Endometrial microvascular endothelial cells (primary cell): ENCODE data around the gene LRP1. TPM values are rescaled to one million over a fixed set of nuclear protein-coding genes. Genes with fewer than 3 reads are reported as not detected.

Experiments
- in situ Hi-C: cut with HindIII; loops from 2 replicates; pipeline ENCODE4 v1.10.0; 2017; ENCODE audit warnings: low sequenced_read_pairs, low pct_unique_long_range_greater_than_20kb; ENCODE audit errors: inconsistent ontology term
- total RNA-seq: library from RNA; depleted of rRNA; stranded (reverse); fragments of >200 nt; gene quantifications from one replicate; pipeline ENCODE4 v1.2.3, GENCODE V29; 2015; ENCODE audit errors: inconsistent ontology term

Gene LRP1
- total RNA-seq, 1 donor from 2014 or later = 3.1 TPM

DNA sequence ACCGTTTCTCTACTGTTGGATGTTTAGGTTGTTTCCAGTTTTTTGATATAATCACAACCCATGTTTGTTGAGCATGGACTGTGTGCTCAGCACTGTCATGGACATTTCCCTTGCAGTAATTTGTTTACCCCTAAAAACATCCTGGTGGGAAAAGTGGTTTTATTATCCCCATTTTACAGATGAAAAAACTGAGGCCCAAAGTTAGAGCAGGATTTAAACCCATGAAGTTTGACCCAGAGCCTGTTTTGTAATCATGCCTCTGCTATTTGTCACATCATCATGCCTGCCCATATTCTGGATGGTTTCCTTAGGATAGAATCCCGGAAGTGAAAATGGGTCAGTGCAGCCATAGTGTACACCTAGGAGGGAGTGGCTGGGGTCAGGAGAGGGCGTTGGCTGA is 36.2 kb downstream of the LRP1 start:
- in situ Hi-C loops = no loop called here

DNA sequence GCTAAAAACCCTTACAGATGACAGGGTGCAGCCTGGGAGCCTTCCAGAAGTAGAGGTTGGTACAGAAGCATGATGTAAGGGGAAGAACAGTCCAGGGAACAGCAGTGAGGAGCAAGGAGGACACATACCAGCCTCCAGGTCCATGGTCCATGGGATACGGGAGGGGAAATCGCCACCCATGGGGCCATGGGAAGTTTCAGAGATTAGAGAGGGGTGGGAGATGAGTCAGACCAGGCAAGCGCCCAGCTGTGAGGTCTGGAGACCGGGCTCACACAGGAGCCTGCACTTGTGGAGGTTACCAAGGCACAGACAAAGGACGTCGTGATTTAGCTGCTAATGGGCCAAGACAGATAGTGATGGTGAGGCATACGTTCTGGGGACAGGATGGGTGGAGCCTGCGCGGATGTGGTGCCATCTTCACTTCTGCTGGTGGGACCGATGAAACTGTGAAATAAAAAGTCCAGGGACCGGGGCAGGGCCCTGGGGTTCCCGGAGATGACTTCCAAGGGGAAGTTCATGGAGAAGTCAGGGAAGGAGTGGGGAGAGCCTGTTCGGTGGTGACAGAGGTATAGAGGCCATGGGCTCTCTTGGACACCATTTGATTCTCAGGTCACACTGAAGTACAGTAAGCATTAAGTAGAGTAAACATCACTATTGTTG is 36.8 kb downstream of the LRP1 start:
- in situ Hi-C loops = no loop called here

DNA sequence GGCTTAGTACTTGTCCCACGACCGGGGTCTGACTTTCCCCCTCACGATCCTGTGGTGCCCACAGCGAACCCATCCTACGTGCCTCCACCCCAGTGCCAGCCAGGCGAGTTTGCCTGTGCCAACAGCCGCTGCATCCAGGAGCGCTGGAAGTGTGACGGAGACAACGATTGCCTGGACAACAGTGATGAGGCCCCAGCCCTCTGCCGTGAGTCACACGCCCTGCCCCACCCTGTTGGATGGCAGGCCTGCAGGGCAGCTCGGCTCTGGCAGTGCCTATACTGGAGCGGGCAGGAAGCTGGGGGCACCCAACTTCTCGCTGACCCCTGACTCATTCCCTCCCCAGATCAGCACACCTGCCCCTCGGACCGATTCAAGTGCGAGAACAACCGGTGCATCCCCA is 37.5 kb downstream of the LRP1 start:
- in situ Hi-C loops = no loop called here

DNA sequence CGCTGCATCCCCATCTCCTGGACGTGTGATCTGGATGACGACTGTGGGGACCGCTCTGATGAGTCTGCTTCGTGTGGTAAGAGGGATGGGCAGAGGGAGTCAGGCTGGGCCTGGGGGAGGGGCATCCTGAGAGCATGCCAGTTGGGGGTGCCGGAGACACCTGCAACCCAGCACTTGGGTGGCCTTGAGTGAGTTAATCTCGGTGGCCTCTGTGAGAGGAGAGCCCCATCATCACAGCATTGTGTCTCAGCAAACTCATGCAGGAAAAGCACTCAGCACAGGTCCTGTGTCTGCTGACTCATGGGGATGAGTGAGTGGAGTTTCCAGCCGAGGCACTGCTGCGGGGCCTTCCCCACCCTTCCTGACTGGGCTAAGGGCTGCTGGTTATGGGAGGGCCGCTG is 38.7 kb downstream of the LRP1 start:
- in situ Hi-C loops = no loop called here

DNA sequence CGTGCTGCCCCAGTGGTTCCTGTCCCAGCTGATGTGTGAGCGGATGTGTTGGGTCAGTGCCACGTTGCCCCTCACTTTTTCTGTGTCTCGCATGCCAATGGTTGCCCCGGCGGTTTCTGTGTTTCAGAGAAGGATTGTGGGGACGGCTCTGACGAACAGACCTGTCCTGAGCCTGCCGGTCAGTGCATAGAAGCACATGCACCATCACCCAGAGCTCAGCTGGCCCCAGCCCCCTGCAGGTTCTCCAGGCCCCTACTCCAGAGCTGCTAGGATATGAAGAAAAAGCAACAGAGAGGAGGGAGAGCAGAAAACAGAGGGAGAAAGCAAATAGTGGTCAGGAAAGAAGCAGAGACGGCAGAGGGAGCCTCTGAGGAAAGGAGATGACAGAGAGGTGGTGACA is 39.8 kb downstream of the LRP1 start:
- in situ Hi-C loops = no loop called here

DNA sequence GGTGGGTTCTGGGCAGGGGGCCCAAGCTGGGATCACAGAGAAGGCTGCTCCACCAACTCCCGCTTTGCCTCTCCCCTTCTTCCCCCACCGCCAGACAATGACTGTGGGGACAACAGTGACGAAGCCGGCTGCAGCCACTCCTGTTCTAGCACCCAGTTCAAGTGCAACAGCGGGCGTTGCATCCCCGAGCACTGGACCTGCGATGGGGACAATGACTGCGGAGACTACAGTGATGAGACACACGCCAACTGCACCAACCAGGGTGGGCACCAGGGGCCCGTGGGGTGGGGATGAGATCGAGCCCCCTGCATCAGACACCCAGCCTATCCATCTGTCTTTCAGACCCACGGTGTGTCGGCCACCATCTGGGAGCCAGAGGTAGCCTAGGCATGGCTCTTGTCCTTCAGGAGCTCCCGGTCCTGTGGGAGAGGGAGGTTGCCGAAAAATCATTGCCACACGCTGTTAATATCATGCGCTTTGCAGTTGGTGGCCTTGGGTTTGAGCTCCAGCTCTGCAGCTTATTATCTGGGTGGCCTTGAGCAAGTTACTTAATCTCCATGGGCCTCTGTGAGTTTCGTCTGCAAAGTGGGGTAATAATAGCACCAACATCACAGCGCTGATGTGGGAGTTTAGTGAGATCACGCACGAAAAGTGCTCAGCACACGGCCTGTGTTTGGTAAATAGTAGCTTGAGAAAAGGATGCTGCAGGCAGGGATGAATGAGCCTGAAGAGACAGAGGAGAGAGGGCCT is 40.9 kb downstream of the LRP1 start:
- in situ Hi-C loops = no loop called here

DNA sequence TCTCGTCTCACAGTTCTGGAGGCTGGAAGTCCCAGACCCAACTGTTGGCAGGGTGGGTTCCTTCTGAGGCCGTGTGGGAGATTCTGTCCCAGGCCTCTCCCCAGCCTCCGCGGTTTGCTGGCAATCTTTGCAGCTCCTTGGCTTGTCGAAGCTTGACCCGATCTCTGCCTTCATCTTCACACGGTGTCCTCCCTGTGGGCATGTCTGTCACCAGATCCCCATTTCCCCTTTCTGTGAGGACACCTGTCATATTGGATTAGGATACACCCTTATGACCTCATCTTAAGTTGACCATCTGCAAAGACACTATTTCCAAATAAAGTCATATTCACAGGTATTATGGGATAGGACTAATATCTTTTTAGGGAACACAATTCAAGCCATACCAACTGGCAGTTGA is 41.7 kb downstream of the LRP1 start:
- in situ Hi-C loops = no loop called here

DNA sequence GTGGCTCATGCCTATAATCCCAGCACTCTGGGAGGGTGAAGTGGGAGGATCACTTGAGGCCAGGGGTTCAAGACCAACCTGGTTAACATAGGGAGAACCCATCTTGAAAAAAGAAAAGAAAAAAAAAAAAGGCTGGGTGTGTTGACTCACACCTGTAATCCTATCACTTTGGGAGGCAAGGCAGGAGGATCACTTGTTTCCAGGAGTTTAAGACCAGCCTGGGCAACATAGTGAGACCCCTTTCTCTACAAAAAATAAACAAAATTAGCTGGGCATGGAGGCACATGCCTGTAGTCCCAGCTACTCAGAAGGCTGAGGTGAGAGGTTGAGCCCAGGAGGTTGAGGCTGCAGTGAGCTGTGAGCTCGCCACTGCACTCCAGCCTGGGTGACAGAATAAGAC is 42.1 kb downstream of the LRP1 start:
- in situ Hi-C loops = no loop called here

DNA sequence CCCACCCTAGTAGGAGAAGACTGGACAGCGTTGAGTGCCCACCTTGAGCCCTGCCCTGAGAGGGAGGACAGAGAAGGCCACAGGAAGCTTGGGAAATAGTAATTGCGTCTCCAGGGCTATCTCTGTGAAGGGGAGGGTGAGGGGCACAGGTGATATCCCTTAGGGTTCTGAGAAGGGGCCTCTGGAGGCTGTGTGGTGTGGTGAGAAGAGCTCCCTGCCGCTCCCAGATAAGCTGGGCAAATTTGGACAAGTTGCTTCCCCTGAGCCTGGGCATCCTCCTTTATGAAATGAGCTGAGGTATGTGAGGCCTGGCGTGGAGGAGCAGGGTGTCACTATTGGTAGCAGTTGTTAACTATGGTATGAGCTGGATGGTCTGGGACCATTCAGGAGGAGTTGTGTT is 42.6 kb downstream of the LRP1 start:
- in situ Hi-C loops = no loop called here

DNA sequence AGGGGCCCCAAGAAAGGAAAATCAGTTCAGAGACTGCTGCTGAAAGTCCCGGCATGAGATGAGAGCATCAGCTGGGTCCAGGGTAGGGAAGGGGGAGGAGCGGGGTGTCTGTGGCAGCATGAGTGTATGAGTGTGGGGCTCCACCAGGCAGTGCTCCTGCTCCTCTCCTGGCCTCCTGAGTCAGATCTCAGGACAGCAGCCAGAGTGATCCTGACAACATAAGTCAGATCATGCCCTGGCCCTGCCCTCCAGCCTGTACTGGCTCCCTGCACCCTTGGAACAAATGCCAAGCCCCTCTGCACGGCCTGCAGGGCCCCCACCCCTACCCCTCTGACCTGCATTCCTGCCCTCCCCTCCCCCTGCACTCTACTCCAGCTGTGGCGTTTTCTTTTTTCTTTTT is 43.4 kb downstream of the LRP1 start:
- in situ Hi-C loops = no loop called here

DNA sequence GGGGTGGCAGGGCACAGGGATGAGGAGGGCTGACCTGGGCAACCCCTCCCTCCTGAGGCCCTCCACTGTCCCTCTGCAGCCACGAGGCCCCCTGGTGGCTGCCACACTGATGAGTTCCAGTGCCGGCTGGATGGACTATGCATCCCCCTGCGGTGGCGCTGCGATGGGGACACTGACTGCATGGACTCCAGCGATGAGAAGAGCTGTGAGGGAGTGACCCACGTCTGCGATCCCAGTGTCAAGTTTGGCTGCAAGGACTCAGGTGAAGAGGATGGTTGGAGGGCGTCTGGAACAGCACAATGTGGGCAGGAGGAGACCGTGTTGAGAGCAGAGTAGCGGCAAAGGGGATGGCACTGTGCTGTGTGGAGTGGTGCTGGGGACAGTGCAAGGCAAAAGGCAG is 44.8 kb downstream of the LRP1 start:
- in situ Hi-C loops = no loop called here

DNA sequence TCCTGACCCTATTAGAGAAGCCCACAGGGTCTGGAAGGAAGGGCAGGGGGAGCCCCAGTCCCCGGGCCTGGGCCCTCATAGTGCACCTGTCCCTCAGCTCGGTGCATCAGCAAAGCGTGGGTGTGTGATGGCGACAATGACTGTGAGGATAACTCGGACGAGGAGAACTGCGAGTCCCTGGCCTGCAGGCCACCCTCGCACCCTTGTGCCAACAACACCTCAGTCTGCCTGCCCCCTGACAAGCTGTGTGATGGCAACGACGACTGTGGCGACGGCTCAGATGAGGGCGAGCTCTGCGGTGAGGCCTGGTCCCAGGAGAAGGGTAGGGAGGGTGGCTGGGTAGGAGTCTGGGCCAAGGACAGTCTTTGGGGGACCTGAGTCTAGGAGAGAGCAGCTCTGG is 45.4 kb downstream of the LRP1 start:
- in situ Hi-C loops = no loop called here

DNA sequence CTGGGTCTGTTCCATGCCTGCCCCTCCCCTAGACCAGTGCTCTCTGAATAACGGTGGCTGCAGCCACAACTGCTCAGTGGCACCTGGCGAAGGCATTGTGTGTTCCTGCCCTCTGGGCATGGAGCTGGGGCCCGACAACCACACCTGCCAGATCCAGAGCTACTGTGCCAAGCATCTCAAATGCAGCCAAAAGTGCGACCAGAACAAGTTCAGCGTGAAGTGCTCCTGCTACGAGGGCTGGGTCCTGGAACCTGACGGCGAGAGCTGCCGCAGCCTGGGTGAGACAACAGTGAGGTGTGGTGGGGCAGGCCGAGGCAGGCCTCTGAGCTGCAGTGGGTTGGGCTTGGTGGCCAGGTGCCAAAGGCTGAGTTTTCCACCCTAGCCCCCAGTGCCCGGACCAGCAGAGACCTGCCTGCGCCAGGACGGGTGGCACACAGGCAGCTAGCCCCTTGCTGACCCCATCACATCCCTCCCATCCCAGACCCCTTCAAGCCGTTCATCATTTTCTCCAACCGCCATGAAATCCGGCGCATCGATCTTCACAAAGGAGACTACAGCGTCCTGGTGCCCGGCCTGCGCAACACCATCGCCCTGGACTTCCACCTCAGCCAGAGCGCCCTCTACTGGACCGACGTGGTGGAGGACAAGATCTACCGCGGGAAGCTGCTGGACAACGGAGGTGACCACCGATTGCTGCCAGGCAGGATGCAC is 47.3 kb downstream of the LRP1 start:
- in situ Hi-C loops = no loop called here

DNA sequence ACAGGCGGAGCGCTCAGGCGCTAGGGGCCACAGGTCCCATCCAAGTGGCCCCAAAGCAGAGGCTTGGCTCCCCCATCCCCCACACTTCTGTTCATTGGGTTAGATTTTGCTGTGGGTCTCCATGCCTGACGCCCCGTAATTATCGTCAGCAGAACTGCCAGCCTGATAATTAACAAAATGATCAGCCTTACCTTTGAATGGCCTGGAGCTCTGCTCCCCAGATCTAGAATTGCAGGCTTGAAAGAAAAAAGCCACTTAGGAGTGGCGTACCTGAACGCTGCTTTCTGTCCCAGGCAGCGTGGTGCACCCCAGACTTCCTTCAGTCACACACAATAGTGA is 47.8 kb downstream of the LRP1 start:
- in situ Hi-C loops = no loop called here

DNA sequence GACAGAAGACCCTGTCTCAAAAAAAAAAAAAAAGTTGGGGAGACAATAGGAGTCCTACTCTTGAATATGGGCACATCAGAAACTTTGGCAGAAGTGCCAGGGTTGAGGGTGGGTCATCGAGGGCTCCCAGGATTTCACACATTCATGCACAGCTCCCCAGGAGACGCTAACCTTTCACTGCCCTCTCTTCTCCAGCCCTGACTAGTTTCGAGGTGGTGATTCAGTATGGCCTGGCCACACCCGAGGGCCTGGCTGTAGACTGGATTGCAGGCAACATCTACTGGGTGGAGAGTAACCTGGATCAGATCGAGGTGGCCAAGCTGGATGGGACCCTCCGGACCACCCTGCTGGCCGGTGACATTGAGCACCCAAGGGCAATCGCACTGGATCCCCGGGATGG is 48.6 kb downstream of the LRP1 start:
- in situ Hi-C loops = no loop called here

DNA sequence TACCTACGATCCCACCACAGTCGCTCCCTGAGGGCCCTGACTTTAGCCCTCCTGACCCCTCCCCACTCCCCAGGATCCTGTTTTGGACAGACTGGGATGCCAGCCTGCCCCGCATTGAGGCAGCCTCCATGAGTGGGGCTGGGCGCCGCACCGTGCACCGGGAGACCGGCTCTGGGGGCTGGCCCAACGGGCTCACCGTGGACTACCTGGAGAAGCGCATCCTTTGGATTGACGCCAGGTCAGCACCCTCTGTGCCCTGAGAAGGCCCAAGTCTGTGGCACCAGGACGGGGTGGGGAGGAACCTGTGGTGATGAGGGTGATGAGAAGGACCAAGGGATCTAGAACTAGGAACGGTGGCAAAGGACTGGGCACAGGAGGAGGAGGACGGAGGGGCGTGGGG is 49.1 kb downstream of the LRP1 start:
- in situ Hi-C loops = no loop called here

DNA sequence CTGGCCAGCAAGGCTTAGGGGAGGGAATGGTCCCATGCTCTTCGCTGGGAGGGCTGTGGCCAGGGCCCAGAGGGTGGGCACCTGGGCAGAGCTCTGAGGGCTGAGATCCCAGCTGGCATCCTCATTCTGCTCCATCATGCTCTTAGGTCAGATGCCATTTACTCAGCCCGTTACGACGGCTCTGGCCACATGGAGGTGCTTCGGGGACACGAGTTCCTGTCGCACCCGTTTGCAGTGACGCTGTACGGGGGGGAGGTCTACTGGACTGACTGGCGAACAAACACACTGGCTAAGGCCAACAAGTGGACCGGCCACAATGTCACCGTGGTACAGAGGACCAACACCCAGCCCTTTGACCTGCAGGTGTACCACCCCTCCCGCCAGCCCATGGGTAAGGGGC is 49.9 kb downstream of the LRP1 start:
- in situ Hi-C loops = no loop called here

DNA sequence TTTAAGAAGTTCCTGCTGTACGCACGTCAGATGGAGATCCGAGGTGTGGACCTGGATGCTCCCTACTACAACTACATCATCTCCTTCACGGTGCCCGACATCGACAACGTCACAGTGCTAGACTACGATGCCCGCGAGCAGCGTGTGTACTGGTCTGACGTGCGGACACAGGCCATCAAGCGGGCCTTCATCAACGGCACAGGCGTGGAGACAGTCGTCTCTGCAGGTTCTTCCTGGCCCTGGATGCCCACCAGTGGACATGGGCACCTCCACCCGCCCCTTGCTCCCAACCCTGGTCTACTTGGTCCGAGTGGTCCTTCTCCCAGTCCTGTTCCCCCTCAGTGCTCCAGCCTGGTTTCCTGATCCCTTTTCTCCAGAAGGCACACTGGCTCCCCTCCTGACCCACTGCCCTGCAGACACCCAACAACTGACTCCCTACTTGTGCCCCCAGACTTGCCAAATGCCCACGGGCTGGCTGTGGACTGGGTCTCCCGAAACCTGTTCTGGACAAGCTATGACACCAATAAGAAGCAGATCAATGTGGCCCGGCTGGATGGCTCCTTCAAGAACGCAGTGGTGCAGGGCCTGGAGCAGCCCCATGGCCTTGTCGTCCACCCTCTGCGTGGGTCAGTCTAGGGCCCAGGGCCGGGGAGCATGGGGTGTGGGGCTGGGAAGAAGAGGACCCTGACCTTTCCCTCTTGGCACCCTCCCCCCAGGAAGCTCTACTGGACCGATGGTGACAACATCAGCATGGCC is 51.2 kb downstream of the LRP1 start:
- in situ Hi-C loops = no loop called here

DNA sequence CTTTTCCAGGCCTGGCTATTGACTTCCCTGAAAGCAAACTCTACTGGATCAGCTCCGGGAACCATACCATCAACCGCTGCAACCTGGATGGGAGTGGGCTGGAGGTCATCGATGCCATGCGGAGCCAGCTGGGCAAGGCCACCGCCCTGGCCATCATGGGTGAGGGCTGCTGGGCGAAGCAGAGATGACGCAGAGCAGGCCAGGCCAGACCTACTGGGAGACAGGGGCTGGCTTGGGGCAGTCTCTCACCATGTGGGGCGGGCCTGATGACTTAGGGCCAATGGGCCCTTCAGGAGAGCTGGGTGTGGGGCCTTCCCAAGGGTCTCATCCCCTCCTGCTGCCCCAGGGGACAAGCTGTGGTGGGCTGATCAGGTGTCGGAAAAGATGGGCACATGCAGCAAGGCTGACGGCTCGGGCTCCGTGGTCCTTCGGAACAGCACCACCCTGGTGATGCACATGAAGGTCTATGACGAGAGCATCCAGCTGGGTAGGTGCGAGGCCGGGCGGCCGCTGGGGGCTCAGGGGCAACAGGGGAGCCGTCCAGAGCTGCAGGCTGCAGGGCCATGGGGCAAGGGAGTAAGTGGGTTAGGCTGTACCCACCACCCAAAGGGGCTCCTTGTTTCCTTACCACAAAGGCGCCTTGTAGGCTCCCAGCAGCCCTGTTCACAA is 52.2 kb downstream of the LRP1 start:
- in situ Hi-C loops = no loop called here
